GM10847 (cell line): Measurements from ENCODE around the gene FOXJ1.

Source experiments
- POLR2A ChIP-seq: IDR thresholded peaks from 2 replicates; pipeline ENCODE4 v1.6.1; 2011; ENCODE audit not compliant: insufficient read length; ENCODE audit errors: extremely low read depth

FOXJ1 gene

DNA sequence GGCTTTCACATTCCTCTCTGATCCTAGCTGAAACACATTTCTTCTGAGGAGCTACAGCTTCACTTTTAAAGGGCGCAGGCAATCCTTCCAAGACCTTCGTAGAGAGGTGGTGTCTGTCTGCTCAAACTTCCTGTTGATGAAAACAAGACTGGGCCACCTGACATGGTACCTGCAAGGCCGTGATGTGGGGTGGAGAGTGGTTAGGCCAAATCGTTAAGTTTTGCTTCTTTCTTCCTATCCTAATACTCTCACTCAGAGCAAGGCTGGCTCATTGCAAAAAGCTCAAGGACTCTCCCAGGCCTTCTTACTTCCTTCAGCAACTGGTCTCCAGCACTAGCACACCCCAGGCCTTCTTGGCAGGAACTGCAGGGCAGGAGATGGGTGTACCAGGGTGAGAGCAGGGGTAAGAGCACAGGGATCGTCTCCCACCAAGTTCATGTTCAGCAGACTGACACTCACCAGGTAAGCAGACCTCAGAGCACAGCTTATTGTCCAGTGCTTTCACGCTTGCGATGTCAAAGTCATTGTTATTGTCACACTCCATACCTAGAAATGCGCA is 10.9 kb upstream of the FOXJ1 start:
- TF ChIP-seq POLR2A: no peak

DNA sequence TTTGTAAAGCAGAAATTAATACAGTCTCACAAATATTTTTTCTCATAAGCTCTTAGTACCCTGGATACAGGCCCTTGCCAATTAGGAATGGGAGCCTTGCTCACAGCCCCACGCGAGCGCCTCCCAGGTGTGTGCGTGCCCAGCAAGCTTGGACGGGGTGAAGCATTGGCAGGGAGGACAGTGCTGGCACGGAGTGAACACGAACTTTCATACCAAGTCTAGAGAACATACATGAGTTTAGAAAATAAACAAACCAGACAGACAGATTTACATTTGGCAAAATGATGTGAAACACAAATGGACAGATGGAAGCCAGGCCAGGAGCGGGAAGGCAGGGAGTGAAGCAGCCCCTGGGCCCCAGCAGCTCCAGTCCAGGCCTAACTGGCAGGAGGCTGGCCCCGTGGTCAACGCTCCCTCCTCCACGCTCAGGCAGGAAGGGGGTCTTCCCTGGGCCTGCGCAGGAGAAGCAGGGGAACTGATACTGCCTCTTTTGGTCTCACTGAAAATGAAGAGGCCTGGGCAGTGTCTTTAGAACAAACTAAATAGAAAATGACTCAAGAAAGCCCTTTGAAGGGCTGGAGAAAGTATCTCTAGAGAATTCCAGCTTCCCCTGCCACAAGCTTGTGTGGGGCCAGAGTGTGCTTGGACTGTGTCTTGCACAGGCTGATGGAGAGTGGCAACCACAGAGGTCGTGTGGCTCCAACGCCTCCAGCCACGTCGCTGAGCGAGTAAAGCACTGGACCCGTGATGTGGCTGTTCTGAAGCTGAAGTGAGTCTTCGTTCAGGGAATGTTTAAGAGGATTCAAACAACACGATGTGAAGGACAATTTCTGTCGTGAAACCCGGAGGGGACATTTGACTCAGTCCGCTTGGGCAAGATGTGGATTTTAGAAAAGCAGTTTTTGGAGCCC is 9.9 kb upstream of the FOXJ1 start:
- TF ChIP-seq POLR2A: no peak

DNA sequence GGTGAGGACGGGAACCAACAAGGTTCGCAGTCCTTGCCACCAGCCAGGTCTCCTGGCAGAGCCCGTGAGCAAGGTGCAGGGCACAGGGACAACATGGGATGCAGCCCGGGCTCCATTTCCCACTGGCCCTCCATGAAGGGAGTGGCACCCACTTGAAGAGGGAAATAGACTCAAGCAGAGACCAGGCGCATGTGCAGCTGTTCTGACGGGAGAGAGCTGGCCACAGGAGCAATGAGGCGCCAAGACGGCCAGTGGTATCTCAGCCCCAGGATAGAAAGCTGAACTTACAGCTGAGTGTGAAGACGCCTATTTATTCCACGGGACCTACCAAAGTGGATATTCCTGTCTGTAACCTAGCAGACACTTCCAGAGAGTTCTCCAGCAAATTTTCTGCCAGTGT is 8.2 kb upstream of the FOXJ1 start:
- TF ChIP-seq POLR2A: no peak

DNA sequence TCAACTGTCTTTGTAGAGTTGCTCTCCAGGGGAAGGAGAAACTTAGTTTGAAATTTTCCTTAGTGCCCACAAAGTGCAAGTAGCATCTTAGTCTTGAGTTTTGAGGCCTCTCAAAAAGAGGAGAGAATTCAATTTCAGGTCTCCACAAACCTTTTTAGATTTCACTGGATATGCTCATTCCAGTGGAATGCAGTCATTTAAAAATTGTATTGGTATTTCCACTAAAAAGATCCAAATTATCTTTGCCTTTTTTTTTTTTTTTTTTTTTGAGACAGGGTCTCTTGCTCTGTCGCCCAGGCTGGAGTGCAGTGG is 6.9 kb upstream of the FOXJ1 start:
- no peak for TF ChIP-seq POLR2A

DNA sequence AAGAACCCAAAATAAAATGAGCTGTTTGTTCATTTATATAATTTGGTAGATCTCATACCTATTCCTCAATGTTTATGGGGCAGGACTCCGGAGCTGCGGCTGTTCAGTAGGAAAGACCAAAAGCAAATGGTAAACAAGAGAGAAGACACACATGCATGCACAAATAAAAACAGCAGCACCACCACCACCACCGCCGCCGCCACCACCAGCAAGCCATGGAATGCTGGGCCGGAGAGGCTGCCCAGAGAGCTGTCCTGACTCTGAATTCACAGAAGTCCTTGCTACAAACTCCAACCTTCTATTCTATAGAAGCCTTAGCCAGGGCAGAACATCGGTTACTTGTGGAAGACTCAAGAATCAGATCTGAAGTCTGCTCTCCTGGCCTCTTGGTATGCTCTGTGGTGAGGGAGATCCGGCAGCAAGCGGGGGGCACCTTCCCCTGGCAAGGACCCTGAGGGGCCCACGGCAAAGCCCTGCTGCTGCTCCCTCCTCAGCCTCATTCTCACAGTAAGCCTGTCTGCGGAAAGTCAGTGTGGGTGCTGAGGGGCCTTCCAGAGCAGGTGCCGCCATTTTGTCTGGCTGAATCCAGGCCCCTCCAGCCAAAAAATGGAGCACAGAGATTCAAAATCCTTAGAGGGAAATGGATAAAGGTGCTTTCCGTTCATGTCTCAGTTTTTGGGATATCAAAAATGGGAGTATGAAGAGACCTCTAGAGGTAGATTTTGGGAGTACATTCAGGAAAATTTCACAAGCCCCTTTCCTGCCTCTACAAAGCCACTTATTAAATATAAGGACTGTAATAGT is 6.4 kb upstream of the FOXJ1 start:
- TF ChIP-seq POLR2A: no peak

DNA sequence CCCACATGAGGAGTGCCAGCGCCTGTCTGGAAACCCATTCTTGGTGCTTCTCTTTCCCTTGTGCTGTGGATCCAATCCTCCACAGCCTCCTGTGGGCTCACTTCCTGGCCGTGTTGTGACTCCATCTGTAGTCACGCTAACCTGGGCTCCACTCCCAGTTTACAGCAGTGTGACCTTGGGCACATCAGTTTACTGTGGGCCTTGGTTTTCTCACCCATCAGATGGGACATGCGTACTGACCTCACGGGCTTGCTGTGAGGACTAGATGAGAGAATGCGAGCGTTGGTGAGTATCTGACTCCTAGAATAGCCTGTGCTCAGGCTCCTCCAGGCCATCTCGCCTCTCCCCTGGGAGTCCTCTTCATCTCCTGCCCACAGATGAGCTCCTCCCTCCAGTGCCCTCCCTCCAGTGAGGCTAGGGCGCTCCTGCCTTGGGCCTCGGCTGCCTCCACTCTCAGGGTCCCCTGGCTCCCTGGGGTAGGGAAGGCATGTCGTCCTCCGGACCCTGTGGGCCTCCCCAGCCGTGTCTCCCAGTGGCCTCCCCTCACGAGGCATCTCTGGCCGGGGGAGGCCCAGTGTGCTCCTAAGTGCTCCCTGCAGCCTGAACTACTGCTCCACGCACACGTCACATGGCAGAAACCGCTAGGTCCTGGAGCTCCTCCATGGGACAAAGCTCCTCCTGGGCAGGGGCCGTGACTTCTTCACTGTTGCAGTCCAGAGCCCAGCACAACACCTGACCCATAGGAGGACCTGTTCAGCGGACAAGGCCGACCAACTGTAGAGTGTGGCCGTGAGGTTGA is 5.2 kb upstream of the FOXJ1 start:
- TF ChIP-seq POLR2A: no peak

DNA sequence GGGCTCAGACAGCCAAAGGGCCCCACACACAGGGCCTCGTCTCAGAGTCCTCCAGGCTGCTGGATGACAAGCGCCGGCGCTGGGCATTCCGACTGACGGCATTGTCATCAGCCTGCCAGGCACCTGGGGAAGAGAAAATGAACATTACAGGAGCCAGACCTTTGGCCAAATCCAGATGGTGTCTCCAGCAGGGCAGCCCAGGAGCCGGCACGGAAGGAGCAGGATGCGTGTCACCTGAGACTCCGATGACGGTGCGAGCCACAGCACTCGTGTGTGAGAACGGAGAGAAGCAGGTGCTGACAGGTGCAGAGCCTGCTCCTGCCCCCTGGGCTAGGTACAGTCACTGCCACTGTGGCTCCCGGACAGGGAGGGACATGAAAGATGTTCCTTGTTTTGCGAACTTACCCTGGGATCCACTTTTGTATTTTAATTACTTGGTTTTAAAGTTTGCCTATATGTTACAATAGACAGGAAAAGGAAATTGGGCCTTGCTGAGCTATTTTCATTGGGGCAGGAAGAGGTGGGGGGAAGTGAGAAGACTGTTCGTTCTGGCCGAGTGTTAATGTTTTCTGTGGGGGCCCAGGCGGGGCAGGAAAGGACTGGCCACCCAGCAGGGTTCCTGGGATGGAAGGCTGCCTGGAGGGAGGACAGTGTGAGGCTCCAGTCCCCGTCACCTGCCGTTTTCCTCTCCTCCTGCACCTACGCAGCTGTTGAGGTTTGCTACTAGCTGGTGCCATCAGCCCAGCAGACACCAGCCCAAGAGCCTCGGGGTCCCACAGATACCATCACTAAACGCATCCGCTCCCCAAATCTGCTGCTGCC is 4.4 kb upstream of the FOXJ1 start:
- TF ChIP-seq POLR2A: no peak

DNA sequence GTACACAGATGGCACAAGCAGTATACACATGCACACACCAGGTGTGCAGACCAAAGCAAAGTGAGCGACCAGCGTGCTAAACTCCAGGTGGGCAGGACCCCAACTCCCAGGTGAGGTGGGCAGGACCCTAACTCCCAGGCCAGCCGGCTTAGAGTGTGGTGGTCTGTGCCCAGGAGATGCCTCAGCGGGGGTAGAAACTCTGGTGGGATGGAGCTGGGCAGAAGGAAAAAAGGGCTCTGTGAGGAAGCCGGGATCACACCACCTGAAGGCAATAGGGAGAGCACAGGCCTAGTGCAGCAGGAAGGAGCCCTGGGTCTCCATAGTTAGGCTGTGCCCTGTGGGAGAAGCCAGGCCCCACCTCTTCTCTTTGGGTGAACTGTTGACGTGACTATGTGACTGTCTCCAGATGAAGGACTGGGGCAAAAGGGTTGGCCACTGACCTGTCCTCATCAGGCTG is 1.6 kb upstream of the FOXJ1 start:
- TF ChIP-seq POLR2A: no peak

DNA sequence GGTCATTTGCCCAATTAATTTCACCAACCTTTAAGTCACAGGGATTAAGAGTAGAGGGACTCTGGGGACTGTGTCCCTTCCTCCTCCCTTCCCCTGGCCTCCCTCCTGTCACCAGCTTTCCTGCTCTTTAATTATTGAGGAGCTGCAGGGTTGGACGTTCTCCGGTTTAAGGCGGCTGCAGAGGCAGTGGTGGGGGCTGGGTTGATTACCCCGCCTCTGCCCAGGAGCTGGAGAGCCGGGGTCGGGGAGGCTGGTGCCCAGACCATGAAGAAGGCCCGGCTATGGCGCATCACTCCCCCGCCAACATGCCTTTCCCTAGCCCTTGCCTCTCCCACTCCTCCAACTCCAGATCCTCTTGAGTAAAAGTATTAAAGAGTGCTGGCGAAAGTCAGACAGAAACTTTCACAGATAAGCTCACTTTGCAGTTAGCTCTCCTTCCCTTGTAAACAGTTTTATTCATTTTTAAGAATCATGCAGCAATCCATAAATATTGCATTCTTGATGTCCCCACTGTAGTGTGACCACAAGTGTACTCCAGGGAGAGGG is 1.1 kb upstream of the FOXJ1 start:
- TF ChIP-seq POLR2A: no peak

DNA sequence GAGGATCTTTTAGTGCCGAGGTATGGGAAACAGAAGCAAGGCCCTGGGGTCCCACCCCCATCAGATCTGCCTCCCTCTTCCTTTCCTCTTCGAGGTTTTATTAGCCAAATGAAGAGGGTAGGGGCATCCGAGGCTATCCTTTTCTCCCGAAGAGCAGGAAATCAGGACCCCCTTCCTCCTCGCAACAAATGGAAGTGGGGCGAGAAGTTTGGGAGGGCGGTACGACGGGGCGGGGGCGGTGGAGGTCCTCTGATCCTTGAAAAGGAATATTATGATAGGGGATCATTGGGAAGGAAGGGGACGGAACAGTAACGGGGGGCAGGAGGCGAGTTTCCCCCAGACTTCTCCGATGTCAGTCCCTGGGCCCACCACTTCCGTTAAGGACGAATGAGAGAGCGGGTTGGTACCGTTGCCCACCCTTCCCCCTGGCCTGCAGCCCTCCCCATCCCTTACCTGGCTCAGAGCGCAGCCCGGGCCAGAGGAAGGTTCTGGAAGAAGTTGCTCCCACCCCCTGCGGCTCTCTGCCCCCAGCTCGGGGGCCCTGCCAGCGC is 309 bp downstream of the FOXJ1 start:
- TF ChIP-seq POLR2A: no peak

DNA sequence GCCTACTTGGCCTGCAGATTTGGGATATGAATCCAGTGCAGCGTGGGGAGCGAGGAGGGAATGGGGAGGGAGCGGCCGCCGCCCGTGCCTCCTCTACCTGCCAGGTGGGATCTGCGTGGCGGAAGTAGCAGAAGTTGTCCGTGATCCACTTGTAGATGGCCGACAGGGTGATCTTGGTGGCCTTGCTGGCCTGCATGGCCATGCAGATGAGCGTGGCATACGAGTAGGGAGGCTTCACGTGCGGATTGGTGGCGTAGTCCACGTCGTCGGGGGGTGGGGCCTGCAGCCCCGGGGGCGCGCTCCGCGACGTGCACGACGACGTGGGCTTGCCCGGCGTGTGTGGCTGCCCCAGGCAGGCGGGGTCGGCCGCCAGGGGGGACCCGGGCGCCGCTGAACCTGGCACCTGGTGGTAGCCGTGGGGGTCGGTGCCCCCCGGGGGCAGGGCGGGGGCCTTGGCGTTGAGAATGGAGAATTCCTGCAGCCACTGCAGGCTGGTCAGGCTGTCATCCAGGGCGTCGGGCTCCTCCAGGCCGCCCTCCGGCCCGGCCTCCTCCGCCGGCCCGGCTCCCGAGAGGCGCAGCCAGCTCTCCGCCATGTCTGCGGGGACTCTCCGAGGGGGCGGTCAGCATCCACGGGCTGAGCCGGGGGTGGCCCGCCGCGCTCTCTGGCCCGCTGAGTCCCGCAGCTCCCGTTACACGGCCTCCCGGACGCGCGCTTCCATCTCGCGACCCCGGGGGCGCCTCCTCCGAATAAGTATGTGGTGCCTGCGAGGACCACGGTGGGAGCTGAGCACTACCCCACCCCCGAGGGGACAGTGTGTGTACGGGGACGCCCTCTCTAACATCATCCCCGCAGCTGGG is 1.0 kb downstream of the FOXJ1 start:
- no peak for TF ChIP-seq POLR2A

DNA sequence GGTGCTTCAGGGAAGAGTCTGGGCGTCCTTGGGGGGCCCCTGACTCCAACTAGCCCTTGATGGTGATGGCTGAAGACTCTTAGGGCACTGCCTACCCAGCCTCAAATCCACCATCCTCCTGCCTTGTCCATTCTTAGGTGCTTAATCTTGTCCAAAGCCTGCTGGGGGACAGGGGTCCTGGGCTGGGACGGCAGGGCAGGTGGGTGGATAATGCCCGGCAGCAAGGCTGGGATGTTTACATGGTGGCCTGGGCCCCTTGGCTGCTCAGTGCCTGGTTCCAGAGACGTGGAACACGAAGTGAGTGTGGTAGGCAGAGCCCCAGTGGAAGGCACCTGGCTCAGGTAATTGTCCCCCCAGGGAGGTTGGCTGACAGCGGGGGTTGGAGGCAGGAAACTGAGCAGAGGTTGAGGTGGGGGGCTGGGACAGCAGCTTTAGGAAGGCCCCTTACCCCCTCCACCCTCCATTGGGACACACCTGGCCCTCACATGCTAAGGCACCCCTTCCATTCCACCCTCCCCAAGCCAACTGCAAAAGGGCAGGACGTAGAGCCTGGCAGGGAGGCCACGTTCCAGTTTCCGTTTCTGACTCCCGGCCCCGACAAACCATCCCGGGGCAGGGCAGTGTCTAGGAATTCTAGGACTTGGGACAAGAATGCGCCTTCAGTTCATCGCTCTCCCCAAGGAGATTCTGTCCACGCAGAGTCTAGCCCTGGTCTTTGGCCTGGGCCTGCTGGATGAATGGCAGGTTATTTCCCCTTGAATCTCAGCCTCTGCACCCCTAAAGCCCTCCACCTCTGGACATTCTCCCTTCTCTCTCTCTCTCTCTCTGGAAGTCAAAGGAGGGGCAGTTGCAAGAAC is 1.9 kb downstream of the FOXJ1 start:
- TF ChIP-seq POLR2A: no peak
